ENCODE data around the gene ZCCHC7. TPM values are rescaled to one million over a fixed set of nuclear protein-coding genes. Genes with fewer than 3 reads are reported as not detected.

ZCCHC7 gene
- total and polyA plus RNA-seq, 10 of the 15 experiments (the other 5 are each of a cell fraction or from before 2014, with no cell fraction given), result 42.9 to 178 (median 53.3) TPM

- SMC1A ChIA-PET (ENCODE audit: uncharacterized antibody, unreplicated experiment), result interaction anchor here (1.0 to 2.0 kb wide), 5 partner anchors 14 to 90 kb away, joined by 3 to 7 read pairs (median 3); no protein-coding TSS in a partner anchor
- no peaks in the 10 kb centered on the region; the same call in 2 of the 3 replicates for H3K9me3 ChIP-seq (replicated peaks; ENCODE audit: control insufficient read depth, insufficient read depth, low read length)
- CTCF ChIA-PET, result interaction anchor here (1.0 kb wide), 1 partner anchor 9 kb away, joined by 4 read pairs; no protein-coding TSS in a partner anchor
- POLR2A ChIA-PET, result interaction anchor here (0.7 to 0.9 kb wide), 3 partner anchors 9 to 121 kb away, joined by 3 to 14 read pairs (median 3); no protein-coding TSS in a partner anchor
- RAD21 ChIA-PET (ENCODE audit: unreplicated experiment), result interaction anchor here (1.0 kb wide), 1 partner anchor 10 kb away, joined by 3 read pairs; no protein-coding TSS in a partner anchor
- H3K79me2 ChIP-seq (ENCODE audit: control insufficient read depth, insufficient read depth, low read length), result peaks cover 39% of the 10 kb centered on the region
- DNase-seq (ENCODE audit: low read depth, low spot score), result no peak
- H3K4me3 ChIP-seq, result no peak overlapping the region
- TF ChIP-seq RAD21 (IDR thresholded peaks at IDR 0.05; ENCODE audit: insufficient read depth, low read depth, low read length) (no peak), CHD4 (IDR thresholded peaks at IDR 0.05) (no peak), DPF2 (IDR thresholded peaks at IDR 0.05) (no peak), FOS (IDR thresholded peaks at IDR 0.05; ENCODE audit: borderline replicate concordance, extremely low read depth, insufficient read length) (no peak), HDGF (IDR thresholded peaks at IDR 0.05) (no peak), RELB (IDR thresholded peaks at IDR 0.05; ENCODE audit: low read depth) (no peak)
- no peak for FAIRE-seq
- no peaks in the 10 kb centered on the region for H3K4me1 ChIP-seq (ENCODE audit: control insufficient read depth, insufficient read depth, low read length)
- H4K20me1 ChIP-seq (ENCODE audit: control insufficient read depth, insufficient read depth), result no peaks in the 10 kb centered on the region
- WGBS (ENCODE audit: insufficient coverage, insufficient replicate concordance, low lambda C conversion rate, missing lambda C conversion rate), result 98% methylated on average over 4 of the region's 5 CpGs
- no TSS peak for BruUV-seq (replicated peaks)
- H2AFZ ChIP-seq (ENCODE audit: control insufficient read depth, low read depth, low read length), result no peak overlapping the region
- intact Hi-C loops (cut with micrococcal nuclease; ENCODE audit: unreplicated experiment), result no loop called here
- no peaks in the 10 kb centered on the region for H3K27me3 ChIP-seq (replicated peaks in 1 of 2; ENCODE audit: control insufficient read depth in 2 of 2, insufficient read depth in 2 of 2, low read length in 1 of 2)
- no peak for ATAC-seq
- no peaks in the 10 kb centered on the region for H3K36me3 ChIP-seq (ENCODE audit: control insufficient read depth in 2 of 2, insufficient read depth in 2 of 2, low read length in 1 of 2)
- no peak overlapping the region for H3K27ac ChIP-seq (ENCODE audit: control insufficient read depth, insufficient read depth)
- H3K9ac ChIP-seq (ENCODE audit: control insufficient read depth, insufficient read depth, low read length), result no peak overlapping the region
- no peak overlapping the region for H3K4me2 ChIP-seq (ENCODE audit: control insufficient read depth, insufficient read depth)
- in situ Hi-C loops (cut with MboI), result no loop called here
Observed at GRCh38 chr9:37218800-37219425, 98.5 kb downstream of the ZCCHC7 start.

Data from GM12878 (cell line).